ENCODE data around the gene SLC35D1. TPM values are rescaled to one million over a fixed set of nuclear protein-coding genes. Genes with fewer than 3 reads are reported as not detected.

Gene SLC35D1
- polyA plus RNA-seq, 1 donor (not counting 4 experiments of a cell fraction or from before 2014, with no cell fraction given) = 12.2 TPM

DNA sequence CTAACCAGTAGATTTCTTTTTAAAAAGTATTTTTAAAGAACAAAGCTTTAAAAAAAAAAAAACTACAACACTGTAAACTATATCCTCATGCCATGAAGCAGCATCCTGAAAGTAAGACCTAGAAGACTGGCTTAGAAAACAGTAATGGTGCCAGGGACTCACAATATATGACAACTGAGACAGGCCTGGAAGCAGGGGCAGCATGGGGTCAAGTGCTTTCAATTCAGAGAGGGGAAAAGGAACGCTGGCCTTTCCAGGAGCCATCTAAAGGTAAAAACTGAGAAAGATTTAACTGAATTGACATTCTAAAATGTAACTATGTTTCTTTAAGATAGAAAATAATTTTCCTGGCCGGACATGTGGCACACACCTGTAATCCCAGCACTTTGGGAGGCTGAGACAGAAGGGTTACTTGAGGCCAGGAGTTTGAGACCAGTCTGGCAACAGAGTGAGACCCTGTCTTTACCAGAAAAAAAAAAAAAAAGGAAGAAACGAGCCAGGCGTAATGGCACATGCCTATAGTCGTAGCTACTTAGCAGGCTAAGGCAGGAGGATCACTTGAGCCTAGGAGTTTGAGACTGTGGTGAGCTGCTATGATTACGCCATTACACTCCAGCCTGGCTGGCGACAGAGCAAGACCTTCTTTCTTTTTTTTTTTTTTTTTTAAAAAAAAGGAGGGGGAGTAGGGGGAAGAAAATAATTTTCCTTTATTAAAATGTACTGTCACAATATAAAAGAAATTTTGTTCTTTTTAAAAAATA, 54.1 kb downstream of the SLC35D1 start:
- no peak for FAIRE-seq
- Histone ChIP-seq H3K36me3 (ENCODE audit: control insufficient read depth in 2 of 2, extremely low read depth in 1 of 2, insufficient read depth in 2 of 2, low read length in 2 of 2) (peaks cover 4 to 8% of the 10 kb centered on the region in 2 experiments), H3K9me1 (ENCODE audit: control insufficient read depth, extremely low read depth, insufficient read depth, low read length) (no peaks in the 10 kb centered on the region), H3K27ac (ENCODE audit: control insufficient read depth, insufficient read depth, low read length) (no peak overlapping the region), H4K20me1 (ENCODE audit: control insufficient read depth, extremely low read depth, insufficient read depth, low read length) (no peaks in the 10 kb centered on the region), H3K4me3 (ENCODE audit: control insufficient read depth in 2 of 3, extremely low read depth in 1 of 3, insufficient read depth in 2 of 3, low read depth in 1 of 3, low read length in 3 of 3) (no peak overlapping the region), H2AFZ (ENCODE audit: control insufficient read depth, low read length) (no peak overlapping the region), H3K9ac (ENCODE audit: control insufficient read depth, extremely low read depth, insufficient read depth, low read length) (no peak overlapping the region), H3K79me2 (ENCODE audit: control insufficient read depth, insufficient read depth, low read length) (no peaks in the 10 kb centered on the region), H3K4me2 (ENCODE audit: control insufficient read depth, extremely low read depth, insufficient read depth, low read depth, low read length) (no peak overlapping the region), H3K27me3 (ENCODE audit: control insufficient read depth, extremely low read depth, insufficient read depth, low read length) (no peaks in the 10 kb centered on the region), H3K4me1 (ENCODE audit: control insufficient read depth, extremely low read depth, insufficient read depth, low read length) (no peaks in the 10 kb centered on the region), H3K9me3 (ENCODE audit: control insufficient read depth, low read depth, low read length) (no peaks in the 10 kb centered on the region)
- no peak for TF ChIP-seq EZH2 (IDR thresholded peaks at IDR 0.05; ENCODE audit: low read length)
- TF ChIP-seq, protein P1, sequence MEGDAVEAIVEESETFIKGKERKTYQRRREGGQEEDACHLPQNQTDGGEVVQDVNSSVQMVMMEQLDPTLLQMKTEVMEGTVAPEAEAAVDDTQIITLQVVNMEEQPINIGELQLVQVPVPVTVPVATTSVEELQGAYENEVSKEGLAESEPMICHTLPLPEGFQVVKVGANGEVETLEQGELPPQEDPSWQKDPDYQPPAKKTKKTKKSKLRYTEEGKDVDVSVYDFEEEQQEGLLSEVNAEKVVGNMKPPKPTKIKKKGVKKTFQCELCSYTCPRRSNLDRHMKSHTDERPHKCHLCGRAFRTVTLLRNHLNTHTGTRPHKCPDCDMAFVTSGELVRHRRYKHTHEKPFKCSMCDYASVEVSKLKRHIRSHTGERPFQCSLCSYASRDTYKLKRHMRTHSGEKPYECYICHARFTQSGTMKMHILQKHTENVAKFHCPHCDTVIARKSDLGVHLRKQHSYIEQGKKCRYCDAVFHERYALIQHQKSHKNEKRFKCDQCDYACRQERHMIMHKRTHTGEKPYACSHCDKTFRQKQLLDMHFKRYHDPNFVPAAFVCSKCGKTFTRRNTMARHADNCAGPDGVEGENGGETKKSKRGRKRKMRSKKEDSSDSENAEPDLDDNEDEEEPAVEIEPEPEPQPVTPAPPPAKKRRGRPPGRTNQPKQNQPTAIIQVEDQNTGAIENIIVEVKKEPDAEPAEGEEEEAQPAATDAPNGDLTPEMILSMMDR (optimal IDR thresholded peaks at IDR 0.05 in 1 of 3, IDR thresholded peaks at IDR 0.05 in 1 of 3, conservative IDR thresholded peaks at IDR 0.05 in 1 of 3; ENCODE audit: extremely low read depth in 1 of 3, insufficient read depth in 2 of 3, low read length in 3 of 3) = no peak
- no peak for DNase-seq (ENCODE audit: low read depth, low spot score)
- dilution Hi-C loops (cut with MboI; ENCODE audit: extremely low pct_ligation_motif_present, low sequenced_read_pairs) = no loop called here

DNA sequence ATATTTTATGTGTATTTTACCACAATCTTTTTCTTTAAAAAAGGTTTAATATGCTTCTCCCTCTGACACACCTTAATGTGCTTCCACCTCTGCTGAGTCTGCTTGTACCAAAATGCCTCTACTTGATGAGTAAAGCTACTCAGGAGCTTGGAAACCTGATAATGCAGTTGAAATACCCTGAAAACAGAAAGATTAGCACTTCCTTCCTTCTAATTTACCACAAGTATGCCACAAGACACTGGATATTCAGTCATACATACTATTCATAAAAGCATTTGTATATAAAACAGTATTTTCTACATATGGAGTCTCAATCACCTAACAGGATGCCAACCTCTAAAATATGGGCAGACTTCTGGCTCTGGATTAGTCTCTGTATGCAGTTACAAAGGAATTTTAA, 55.0 kb downstream of the SLC35D1 start:
- Histone ChIP-seq H3K9ac (ENCODE audit: control insufficient read depth, extremely low read depth, insufficient read depth, low read length) (no peak overlapping the region), H3K9me1 (ENCODE audit: control insufficient read depth, extremely low read depth, insufficient read depth, low read length) (no peaks in the 10 kb centered on the region), H2AFZ (ENCODE audit: control insufficient read depth, low read length) (no peak overlapping the region), H4K20me1 (ENCODE audit: control insufficient read depth, extremely low read depth, insufficient read depth, low read length) (no peaks in the 10 kb centered on the region), H3K36me3 (ENCODE audit: control insufficient read depth in 2 of 2, extremely low read depth in 1 of 2, insufficient read depth in 2 of 2, low read length in 2 of 2) (peaks cover 4 to 8% of the 10 kb centered on the region in 2 experiments), H3K9me3 (ENCODE audit: control insufficient read depth, low read depth, low read length) (no peaks in the 10 kb centered on the region), H3K27ac (ENCODE audit: control insufficient read depth, insufficient read depth, low read length) (no peak overlapping the region), H3K4me3 (ENCODE audit: control insufficient read depth in 2 of 3, extremely low read depth in 1 of 3, insufficient read depth in 2 of 3, low read depth in 1 of 3, low read length in 3 of 3) (no peak overlapping the region), H3K4me2 (ENCODE audit: control insufficient read depth, extremely low read depth, insufficient read depth, low read depth, low read length) (no peak overlapping the region), H3K4me1 (ENCODE audit: control insufficient read depth, extremely low read depth, insufficient read depth, low read length) (no peaks in the 10 kb centered on the region), H3K79me2 (ENCODE audit: control insufficient read depth, insufficient read depth, low read length) (no peaks in the 10 kb centered on the region), H3K27me3 (ENCODE audit: control insufficient read depth, extremely low read depth, insufficient read depth, low read length) (no peaks in the 10 kb centered on the region)
- no peak for FAIRE-seq
- dilution Hi-C loops (cut with MboI; ENCODE audit: extremely low pct_ligation_motif_present, low sequenced_read_pairs) = no loop called here
- TF ChIP-seq, protein P1 (optimal IDR thresholded peaks at IDR 0.05 in 1 of 3, IDR thresholded peaks at IDR 0.05 in 1 of 3, conservative IDR thresholded peaks at IDR 0.05 in 1 of 3; ENCODE audit: extremely low read depth in 1 of 3, insufficient read depth in 2 of 3, low read length in 3 of 3) = no peak
- TF ChIP-seq EZH2 (IDR thresholded peaks at IDR 0.05; ENCODE audit: low read length) = no peak
- DNase-seq (ENCODE audit: low read depth, low spot score) = no peak

Measured in keratinocyte (primary cell).